ENCODE measurements around the gene FGF4.

DNA sequence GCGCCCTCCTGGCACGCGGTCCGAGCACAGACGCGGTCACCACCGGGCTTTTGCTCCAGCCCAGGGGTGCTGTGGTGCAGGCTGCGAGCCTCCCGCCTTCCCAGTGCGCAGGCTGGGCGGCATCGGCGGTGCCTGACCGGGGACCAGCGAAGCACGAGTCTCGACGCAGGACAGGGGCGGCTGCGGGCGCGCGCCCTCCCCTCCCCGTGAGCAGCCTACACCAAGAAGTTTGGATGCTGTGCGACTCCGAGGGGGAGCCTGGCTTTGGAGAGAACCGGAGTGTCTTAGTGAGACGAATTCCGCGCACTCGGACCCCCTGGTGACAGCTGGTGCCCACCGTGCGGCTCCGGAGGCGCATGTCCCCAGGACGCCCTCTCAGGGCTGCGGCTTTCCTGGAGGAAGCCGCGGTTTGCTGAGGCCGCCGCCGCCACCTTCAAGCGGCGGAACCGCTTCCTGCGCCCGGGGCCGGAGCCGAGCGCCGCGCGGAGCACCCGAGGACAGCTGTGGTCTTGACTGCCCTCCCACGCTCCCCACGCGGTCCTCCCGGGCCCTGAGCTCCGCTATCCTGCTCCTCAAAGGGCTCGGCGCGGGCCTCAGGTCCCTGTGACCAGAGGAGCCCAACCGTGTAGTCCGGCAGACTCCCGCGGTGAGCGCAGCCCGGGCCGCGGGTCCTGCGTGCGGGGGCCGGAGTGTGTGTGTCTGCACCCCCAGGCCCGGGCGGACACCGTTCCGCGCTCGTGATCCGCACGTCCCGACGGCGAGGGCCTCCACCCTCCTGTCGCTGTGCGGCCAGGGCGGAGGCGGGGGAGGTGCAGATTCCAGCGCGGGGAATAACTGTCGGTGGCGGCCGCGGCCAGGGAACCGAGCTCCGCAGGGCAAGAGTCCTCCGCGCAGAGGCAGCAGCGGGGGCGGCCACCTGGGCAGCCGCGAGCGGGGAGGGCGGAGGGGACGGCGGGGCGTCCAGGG, 42.4 kb upstream of the FGF4 start:
- TF ChIP-seq, protein P1, sequence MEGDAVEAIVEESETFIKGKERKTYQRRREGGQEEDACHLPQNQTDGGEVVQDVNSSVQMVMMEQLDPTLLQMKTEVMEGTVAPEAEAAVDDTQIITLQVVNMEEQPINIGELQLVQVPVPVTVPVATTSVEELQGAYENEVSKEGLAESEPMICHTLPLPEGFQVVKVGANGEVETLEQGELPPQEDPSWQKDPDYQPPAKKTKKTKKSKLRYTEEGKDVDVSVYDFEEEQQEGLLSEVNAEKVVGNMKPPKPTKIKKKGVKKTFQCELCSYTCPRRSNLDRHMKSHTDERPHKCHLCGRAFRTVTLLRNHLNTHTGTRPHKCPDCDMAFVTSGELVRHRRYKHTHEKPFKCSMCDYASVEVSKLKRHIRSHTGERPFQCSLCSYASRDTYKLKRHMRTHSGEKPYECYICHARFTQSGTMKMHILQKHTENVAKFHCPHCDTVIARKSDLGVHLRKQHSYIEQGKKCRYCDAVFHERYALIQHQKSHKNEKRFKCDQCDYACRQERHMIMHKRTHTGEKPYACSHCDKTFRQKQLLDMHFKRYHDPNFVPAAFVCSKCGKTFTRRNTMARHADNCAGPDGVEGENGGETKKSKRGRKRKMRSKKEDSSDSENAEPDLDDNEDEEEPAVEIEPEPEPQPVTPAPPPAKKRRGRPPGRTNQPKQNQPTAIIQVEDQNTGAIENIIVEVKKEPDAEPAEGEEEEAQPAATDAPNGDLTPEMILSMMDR (IDR thresholded peaks at IDR 0.05; ENCODE audit: insufficient read depth, low read depth, low read length): no peak
- TF ChIP-seq EZH2 (IDR thresholded peaks at IDR 0.05; ENCODE audit: insufficient read depth, low read length): peak; percentile 87

Data from astrocyte (in vitro differentiated cells and primary cell).